ENCODE measurements around the gene BAG2. TPM values are rescaled to one million over a fixed set of nuclear protein-coding genes. Genes with fewer than 3 reads are reported as not detected.

Gene BAG2
- total RNA-seq, 2 donors from 2014 or later: 2.5 to 2.9 TPM

GRCh38 chr6:57142178-57142525, 30.0 kb upstream of the BAG2 start:
- no peaks in the 10 kb centered on the region for H3K4me1 ChIP-seq (ENCODE audit: control insufficient read depth, insufficient read depth, low read length)
- Mint-ChIP-seq H3K27ac (no peak overlapping the region), H3K36me3 (ENCODE audit: low read depth) (peaks cover 40% of the 10 kb centered on the region), H3K4me1 (no peaks in the 10 kb centered on the region), H3K9me3 (peaks cover 2% of the 10 kb centered on the region), H3K27me3 (ENCODE audit: insufficient read depth) (no peaks in the 10 kb centered on the region), H3K4me3 (no peak overlapping the region)
- no peak overlapping the region for H3K9ac ChIP-seq (ENCODE audit: extremely low read depth, low read length, poor library complexity, severe bottlenecking)
- TF ChIP-seq CTCF (conservative IDR thresholded peaks at IDR 0.05): no peak
- peaks cover 55% of the 10 kb centered on the region for H3K36me3 ChIP-seq (ENCODE audit: control insufficient read depth, insufficient read depth, low read length)
- no peaks in the 10 kb centered on the region for H3K9me3 ChIP-seq (ENCODE audit: control insufficient read depth, low read length)
- WGBS, 2 experiments (ENCODE audit: insufficient coverage in 1 of 2, insufficient read length in 1 of 2): 78 to 97% methylated on average over 1 of the region's 1 CpG
- no peak for DNase-seq
- no peak overlapping the region for H3K4me3 ChIP-seq (ENCODE audit: low read length)
- no peaks in the 10 kb centered on the region for H3K27me3 ChIP-seq (ENCODE audit: control insufficient read depth, insufficient read depth, low read length, poor library complexity, severe bottlenecking)
- no peak overlapping the region for H3K27ac ChIP-seq (ENCODE audit: low read depth, low read length)

- H3K4me1 Mint-ChIP-seq: no peaks in the 10 kb centered on the region
- no peak overlapping the region for H3K9ac ChIP-seq (ENCODE audit: extremely low read depth, low read length, poor library complexity, severe bottlenecking)
- H3K27me3 Mint-ChIP-seq (ENCODE audit: insufficient read depth): no peaks in the 10 kb centered on the region
- H3K36me3 Mint-ChIP-seq (ENCODE audit: low read depth): peaks cover 50% of the 10 kb centered on the region
- H3K4me1 ChIP-seq (ENCODE audit: control insufficient read depth, insufficient read depth, low read length): no peaks in the 10 kb centered on the region
- H3K4me3 ChIP-seq (ENCODE audit: low read length): no peak overlapping the region
- no peak for TF ChIP-seq CTCF (conservative IDR thresholded peaks at IDR 0.05)
- peaks cover 66% of the 10 kb centered on the region for H3K36me3 ChIP-seq (ENCODE audit: control insufficient read depth, insufficient read depth, low read length)
- no peaks in the 10 kb centered on the region for H3K9me3 ChIP-seq (ENCODE audit: control insufficient read depth, low read length)
- peaks cover 2% of the 10 kb centered on the region for H3K9me3 Mint-ChIP-seq
- no peak overlapping the region for H3K27ac Mint-ChIP-seq
- H3K27ac ChIP-seq (ENCODE audit: low read depth, low read length): no peak overlapping the region
- H3K27me3 ChIP-seq (ENCODE audit: control insufficient read depth, insufficient read depth, low read length, poor library complexity, severe bottlenecking): no peaks in the 10 kb centered on the region
- no peak for DNase-seq
- WGBS, 2 experiments (ENCODE audit: insufficient coverage in 1 of 2, insufficient read length in 1 of 2): 100% methylated on average over 1 of the region's 1 CpG; no CpG with 5 or more reads in 1 of the 2 experiments
- H3K4me3 Mint-ChIP-seq: no peak overlapping the region
Measured at GRCh38 chr6:57143690-57144089, 28.4 kb upstream of the BAG2 start.

- 93 to 100% methylated on average over 4 to 5 of the region's 5 CpGs for WGBS, 2 experiments (ENCODE audit: insufficient coverage in 1 of 2, insufficient read length in 1 of 2)
- no peak for DNase-seq
- no peaks in the 10 kb centered on the region for H3K9me3 ChIP-seq (ENCODE audit: control insufficient read depth, low read length)
- Mint-ChIP-seq H3K27me3 (ENCODE audit: insufficient read depth) (no peaks in the 10 kb centered on the region), H3K9me3 (peaks cover 2% of the 10 kb centered on the region), H3K4me1 (no peaks in the 10 kb centered on the region), H3K27ac (no peak overlapping the region), H3K36me3 (ENCODE audit: low read depth) (peaks cover 68% of the 10 kb centered on the region), H3K4me3 (no peak overlapping the region)
- H3K36me3 ChIP-seq (ENCODE audit: control insufficient read depth, insufficient read depth, low read length): peaks cover 61% of the 10 kb centered on the region
- H3K27ac ChIP-seq (ENCODE audit: low read depth, low read length): no peak overlapping the region
- no peaks in the 10 kb centered on the region for H3K4me1 ChIP-seq (ENCODE audit: control insufficient read depth, insufficient read depth, low read length)
- TF ChIP-seq CTCF (conservative IDR thresholded peaks at IDR 0.05): no peak
- H3K4me3 ChIP-seq (ENCODE audit: low read length): no peak overlapping the region
- no peak overlapping the region for H3K9ac ChIP-seq (ENCODE audit: extremely low read depth, low read length, poor library complexity, severe bottlenecking)
- H3K27me3 ChIP-seq (ENCODE audit: control insufficient read depth, insufficient read depth, low read length, poor library complexity, severe bottlenecking): no peaks in the 10 kb centered on the region
Measured at GRCh38 chr6:57147401-57147800, 24.7 kb upstream of the BAG2 start.

All from endodermal cell (in vitro differentiated cells).